Colonic mucosa (tissue), 4 donors: Measurements from ENCODE around the gene JPH4. TPM values are rescaled to one million over a fixed set of nuclear protein-coding genes. Genes with fewer than 3 reads are reported as not detected.

Source experiments
- DNase-seq: peaks from one replicate; pipeline ENCODE4 v3.0.0-alpha.2; 2020
- H3K27ac ChIP-seq: fragments of 200-600 bp; one replicate; pipeline ENCODE4 v1.8.0; 2021
- H3K27me3 ChIP-seq: fragments of 200-600 bp; one replicate; pipeline ENCODE4 v1.8.0; 2021
- H3K36me3 ChIP-seq: fragments of 200-600 bp; one replicate; pipeline ENCODE4 v1.8.0; 2021
- H3K4me1 ChIP-seq: fragments of 200-600 bp; one replicate; pipeline ENCODE4 v1.8.0; 2021; ENCODE audit warnings: mild to moderate bottlenecking
- H3K4me3 ChIP-seq: fragments of 200-600 bp; one replicate; pipeline ENCODE4 v1.8.0; 2021
- H3K9ac ChIP-seq, 2 donors: one replicate each; pipeline ENCODE4 v1.7.0; 2013; ENCODE audit warnings: control low read depth in 2 of 2, low read depth in 2 of 2, low read length in 2 of 2
- H3K9me3 ChIP-seq: fragments of 200-600 bp; one replicate; pipeline ENCODE4 v1.8.0; 2021
- intact Hi-C: fragments of 100-400 bp; cut with DNase I; formaldehyde crosslinking; loops from one replicate; pipeline ENCODE4 v1.14.1; 2022
- total RNA-seq, 2 donors: library from RNA; stranded (reverse); fragmentation: NEBNext Ultra II Directional in 1 of 2; extraction: Animal tissue kit (Norgen Biotek cat#: 25700) in 1 of 2; gene quantifications; one replicate each; pipeline ENCODE4 v1.2.1, GENCODE V29; 2021
- TF ChIP-seq, protein P1 (sequence below): fragments of 200-600 bp; IDR thresholded peaks from one replicate; pipeline ENCODE4 v1.8.0; 2022; ENCODE audit warnings: antibody characterized with exemption, mild to moderate bottlenecking
- donor health status: healthy.
- donor health status: DM: no; HTN: no; CAD: no.
- donor health status: DM: no; HTN: no; CAD: no.

JPH4 gene
- total RNA-seq, 2 donors from 2014 or later, result 0.30 to 0.58 TPM

DNA sequence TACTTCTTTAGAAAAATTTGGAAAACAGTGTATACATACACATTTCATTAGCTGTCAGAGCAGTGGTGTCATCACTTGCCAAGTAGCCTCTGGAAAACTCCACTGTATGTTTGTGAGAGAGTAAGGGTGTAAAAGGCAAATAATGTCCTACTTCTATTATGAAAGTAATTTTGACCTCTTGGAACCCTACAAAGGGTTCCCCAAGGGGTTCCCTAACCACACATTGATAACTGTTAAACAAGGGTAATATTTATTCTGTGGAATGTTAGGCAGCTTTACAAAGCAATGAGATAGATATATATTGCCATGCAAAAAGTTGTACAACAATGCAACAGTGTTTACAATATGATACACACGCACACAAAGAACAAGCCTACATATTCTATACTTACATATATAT is 38.9 kb upstream of the JPH4 start:
- Histone ChIP-seq H3K27me3 (no peaks in the 10 kb centered on the region), H3K9ac (no peak overlapping the region), H3K27ac (no peak overlapping the region), H3K4me1 (no peaks in the 10 kb centered on the region), H3K9me3 (no peaks in the 10 kb centered on the region), H3K36me3 (no peaks in the 10 kb centered on the region), H3K4me3 (no peak overlapping the region)
- peak; percentile 6 for DNase-seq
- intact Hi-C loops, result no loop called here
- TF ChIP-seq, protein P1, sequence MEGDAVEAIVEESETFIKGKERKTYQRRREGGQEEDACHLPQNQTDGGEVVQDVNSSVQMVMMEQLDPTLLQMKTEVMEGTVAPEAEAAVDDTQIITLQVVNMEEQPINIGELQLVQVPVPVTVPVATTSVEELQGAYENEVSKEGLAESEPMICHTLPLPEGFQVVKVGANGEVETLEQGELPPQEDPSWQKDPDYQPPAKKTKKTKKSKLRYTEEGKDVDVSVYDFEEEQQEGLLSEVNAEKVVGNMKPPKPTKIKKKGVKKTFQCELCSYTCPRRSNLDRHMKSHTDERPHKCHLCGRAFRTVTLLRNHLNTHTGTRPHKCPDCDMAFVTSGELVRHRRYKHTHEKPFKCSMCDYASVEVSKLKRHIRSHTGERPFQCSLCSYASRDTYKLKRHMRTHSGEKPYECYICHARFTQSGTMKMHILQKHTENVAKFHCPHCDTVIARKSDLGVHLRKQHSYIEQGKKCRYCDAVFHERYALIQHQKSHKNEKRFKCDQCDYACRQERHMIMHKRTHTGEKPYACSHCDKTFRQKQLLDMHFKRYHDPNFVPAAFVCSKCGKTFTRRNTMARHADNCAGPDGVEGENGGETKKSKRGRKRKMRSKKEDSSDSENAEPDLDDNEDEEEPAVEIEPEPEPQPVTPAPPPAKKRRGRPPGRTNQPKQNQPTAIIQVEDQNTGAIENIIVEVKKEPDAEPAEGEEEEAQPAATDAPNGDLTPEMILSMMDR, result no peak

DNA sequence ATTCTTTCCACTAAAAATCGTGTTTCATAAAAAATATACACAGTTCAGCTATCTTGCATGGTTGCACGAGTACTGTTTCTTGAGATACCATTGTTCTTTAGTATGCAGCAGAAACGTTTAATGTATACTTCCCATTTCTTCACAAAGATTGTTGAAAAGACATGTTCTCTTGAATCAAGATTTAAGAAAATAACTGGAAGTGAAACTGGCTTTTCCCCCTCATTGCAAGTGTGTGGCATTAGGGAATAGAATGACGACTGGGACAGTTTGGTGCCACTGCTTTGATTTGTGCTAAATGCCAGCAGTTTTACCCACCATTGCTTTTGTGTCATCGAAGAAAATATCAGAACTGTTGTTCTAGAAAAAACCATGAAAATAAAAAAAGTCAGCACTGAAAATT is 37.3 kb upstream of the JPH4 start:
- TF ChIP-seq, protein P1, result no peak
- Histone ChIP-seq H3K36me3 (no peaks in the 10 kb centered on the region), H3K9ac (no peak overlapping the region), H3K4me3 (no peak overlapping the region), H3K4me1 (peaks cover 4% of the 10 kb centered on the region), H3K27me3 (no peaks in the 10 kb centered on the region), H3K27ac (no peak overlapping the region), H3K9me3 (no peaks in the 10 kb centered on the region)
- no peak for DNase-seq
- intact Hi-C loops, result no loop called here

DNA sequence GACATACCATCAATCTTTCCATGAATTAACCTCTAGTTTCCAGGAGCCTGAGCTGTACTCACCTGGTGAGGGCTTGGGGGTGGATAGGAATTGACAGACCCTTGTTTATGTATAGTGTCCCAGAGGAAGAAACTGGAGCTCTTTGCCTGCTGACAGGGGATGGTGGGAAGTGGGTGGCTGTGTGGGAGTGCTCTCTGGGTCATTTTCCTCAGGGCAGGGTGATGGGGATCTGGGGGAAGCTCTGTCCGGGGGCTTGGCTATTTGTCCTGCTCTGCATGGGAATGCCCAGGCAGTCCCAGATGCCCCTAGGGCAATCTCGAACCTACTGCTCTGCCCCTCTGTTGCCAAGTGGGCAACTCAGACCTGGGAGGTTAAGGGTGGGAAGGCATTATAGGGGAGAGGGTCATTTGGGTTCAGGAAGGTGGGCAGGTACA is 35.8 kb upstream of the JPH4 start:
- Histone ChIP-seq H3K9me3 (no peaks in the 10 kb centered on the region), H3K4me1 (peaks cover 4% of the 10 kb centered on the region), H3K27me3 (no peaks in the 10 kb centered on the region), H3K36me3 (no peaks in the 10 kb centered on the region), H3K4me3 (no peak overlapping the region), H3K9ac (peak overlapping the region in 1 of 2 donors; percentile 48), H3K27ac (peak overlapping the region; percentile 73)
- no peak for DNase-seq
- TF ChIP-seq, protein P1, result no peak
- intact Hi-C loops, result no loop called here

DNA sequence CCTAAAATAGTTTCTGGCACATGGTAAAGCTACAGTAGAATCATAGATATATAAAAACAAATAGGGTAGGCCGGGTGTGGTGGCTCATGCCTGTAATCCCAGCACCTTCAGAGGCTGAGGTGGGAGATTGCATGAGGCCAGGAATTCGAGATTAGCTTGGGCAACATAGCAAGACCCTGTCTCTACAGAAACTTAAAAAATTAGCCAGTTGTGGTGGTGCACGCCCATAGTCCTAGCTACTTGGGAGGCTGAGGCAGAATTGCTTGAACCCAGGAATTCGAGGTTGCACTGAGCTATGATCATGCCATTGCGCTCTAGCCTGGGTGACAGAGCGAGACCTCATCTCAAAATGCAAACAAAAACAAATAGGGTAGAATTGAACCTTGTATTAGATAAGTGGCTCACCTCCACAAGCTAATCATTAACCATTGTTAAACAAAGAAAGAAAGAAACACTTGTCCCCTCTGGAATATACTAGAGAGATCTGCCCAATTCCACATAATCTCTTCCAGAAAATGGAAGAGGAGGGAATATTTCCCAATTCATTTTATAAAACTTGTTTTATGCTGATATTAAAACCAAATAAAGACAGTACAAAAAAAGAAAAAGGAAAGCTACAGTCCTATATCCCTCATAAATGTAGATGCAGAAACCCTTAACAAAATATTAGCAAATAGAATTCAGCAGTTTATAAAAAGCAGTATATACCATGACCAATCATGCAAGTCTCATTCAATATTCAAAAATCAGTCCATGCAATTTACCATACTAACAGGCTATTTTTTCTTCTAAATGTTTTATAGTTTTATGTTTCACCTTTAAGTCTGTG is 34.9 kb upstream of the JPH4 start:
- H3K27me3 ChIP-seq, result no peaks in the 10 kb centered on the region
- H3K27ac ChIP-seq, result peak overlapping the region; percentile 73
- TF ChIP-seq, protein P1, result no peak
- peak; percentile 45 for DNase-seq
- H3K9me3 ChIP-seq, result no peaks in the 10 kb centered on the region
- no peak overlapping the region for H3K4me3 ChIP-seq
- H3K4me1 ChIP-seq, result peaks cover 4% of the 10 kb centered on the region
- H3K36me3 ChIP-seq, result no peaks in the 10 kb centered on the region
- H3K9ac ChIP-seq, result no peak overlapping the region
- intact Hi-C loops, result no loop called here

DNA sequence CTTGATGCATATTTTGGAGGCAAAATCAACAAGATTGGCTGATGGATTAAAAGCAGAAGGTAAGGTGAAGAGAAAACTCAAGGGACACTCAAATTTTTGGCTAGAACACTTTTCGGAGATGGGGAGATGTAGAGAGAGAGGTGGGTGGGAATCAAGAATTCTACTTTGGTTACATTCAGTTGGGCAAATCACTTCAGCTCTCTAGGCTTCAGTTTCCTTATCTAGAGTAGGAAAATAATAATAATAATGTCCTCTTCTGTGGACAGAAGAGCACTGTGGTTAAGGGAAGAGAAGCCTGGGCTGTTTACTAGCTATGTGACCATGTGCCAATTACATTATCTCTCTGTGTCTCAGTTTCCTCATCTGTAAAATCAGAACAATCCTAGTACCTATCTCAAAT is 34.2 kb upstream of the JPH4 start:
- H3K27ac ChIP-seq, result peak overlapping the region; percentile 73
- intact Hi-C loops, result no loop called here
- peak overlapping the region in 1 of 2 donors; percentile 35 for H3K9ac ChIP-seq
- no peaks in the 10 kb centered on the region for H3K36me3 ChIP-seq
- H3K4me1 ChIP-seq, result peaks cover 4% of the 10 kb centered on the region
- H3K9me3 ChIP-seq, result no peaks in the 10 kb centered on the region
- no peaks in the 10 kb centered on the region for H3K27me3 ChIP-seq
- TF ChIP-seq, protein P1, result no peak
- no peak overlapping the region for H3K4me3 ChIP-seq
- DNase-seq, result no peak
